A549 (cell line): Measurements from ENCODE around the gene ATP13A5. TPM values are rescaled to one million over a fixed set of nuclear protein-coding genes. Genes with fewer than 3 reads are reported as not detected.

Source experiments
- ATAC-seq, 2 experiments: fragments of 200-7000 bp in 1 of 2; fragments of >200 bp in 1 of 2; cut with Nextera tagmentation in 1 of 2; cut with Tn5 transposase in 1 of 2; 3 replicates each; pipeline versions ENCODE4 v1.8.0 to v1.9.1; 2018 to 2020; ENCODE audit warnings: mild to moderate bottlenecking in 1 of 2, moderate library complexity in 1 of 2
- CTCF ChIA-PET: fragments of 300-600 bp; sonication (Branson Sonifier 250); formaldehyde crosslinking; extraction: SDS; loops from one replicate; lab custom pipeline; 2021; ENCODE audit warnings: antibody characterized with exemption, inconsistent platforms; lab: Yijun Ruan, JAX
- POLR2A ChIA-PET: fragments of 350-600 bp; formaldehyde crosslinking; extraction: SDS; loops from one replicate; lab custom pipeline; 2021; ENCODE audit warnings: antibody characterized with exemption, inconsistent platforms; lab: Yijun Ruan, JAX
- DNase-seq, 2 experiments: peaks; one replicate each; pipeline versions ENCODE4 v3.0.0 to v3.0.0-alpha.2; 2011 to 2016; ENCODE audit warnings: low read depth in 1 of 2, low spot score in 1 of 2
- FAIRE-seq: peaks from 2 replicates; lab custom pipeline; 2011; peaks lifted over from hg19 to GRCh38; lab: Jason Lieb, UNC
- H3K27ac ChIP-seq, 2 experiments: fragments of >200 bp; sonication (Bioruptor Twin); formaldehyde crosslinking; 3 replicates each; pipeline ENCODE4 v1.5.1; 2016 to 2017
- H3K4me1 ChIP-seq: fragments of >200 bp; sonication (Bioruptor Twin); formaldehyde crosslinking; 3 replicates; pipeline ENCODE4 v1.6.1; 2016
- H3K4me2 ChIP-seq: fragments of >200 bp; sonication (Bioruptor Twin); formaldehyde crosslinking; 3 replicates; pipeline ENCODE4 v1.6.1; 2016
- H3K4me3 ChIP-seq: fragments of >200 bp; sonication (Bioruptor Twin); formaldehyde crosslinking; 3 replicates; pipeline ENCODE4 v1.5.1; 2016
- H3K9me3 ChIP-seq: fragments of >200 bp; sonication (Bioruptor Twin); formaldehyde crosslinking; 3 replicates; pipeline ENCODE4 v1.6.1; 2016
- BCL3 ChIP-seq: fragments of >200 bp; sonication (Bioruptor Twin); formaldehyde crosslinking; IDR thresholded peaks from 3 replicates; pipeline ENCODE4 v1.6.1; 2016
- BHLHE40 ChIP-seq: IDR thresholded peaks from 2 replicates; pipeline ENCODE4 v1.6.1; 2012; ENCODE audit warnings: low read depth, low read length, inconsistent platforms
- CBX2 ChIP-seq: fragments of 200-600 bp; sonication (generic); IDR thresholded peaks from 2 replicates; pipeline ENCODE4 v1.6.1; 2016; ENCODE audit warnings: low read depth, mild to moderate bottlenecking, borderline replicate concordance
- CEBPB ChIP-seq, 2 experiments: fragments of >200 bp in 1 of 2; sonication (Bioruptor Twin) in 1 of 2; formaldehyde crosslinking in 1 of 2; IDR thresholded peaks; 2 replicates each; pipeline ENCODE4 v1.6.1; 2012 to 2016
- CHD2 ChIP-seq: fragments of 150-350 bp; IDR thresholded peaks from 2 replicates; pipeline ENCODE4 v1.6.1; 2014; ENCODE audit warnings: low read length; ENCODE audit not compliant: partially characterized antibody
- CTCF ChIP-seq: fragments of >200 bp; sonication (Bioruptor Twin); formaldehyde crosslinking; IDR thresholded peaks from 3 replicates; pipeline ENCODE4 v1.5.1; 2016
- EHF ChIP-seq: fragments of 250-450 bp; sonication (Bioruptor Pico); IDR thresholded peaks from 2 replicates; pipeline ENCODE4 v1.5.0; 2020; ENCODE audit warnings: mild to moderate bottlenecking
- FOSB ChIP-seq: fragments of 250-450 bp; sonication (Bioruptor Pico); IDR thresholded peaks from 2 replicates; pipeline ENCODE4 v1.5.0; 2020; ENCODE audit warnings: mild to moderate bottlenecking, moderate library complexity
- FOXS1 ChIP-seq: fragments of 250-450 bp; sonication (Bioruptor Pico); IDR thresholded peaks from 2 replicates; pipeline ENCODE4 v1.5.0; 2020; ENCODE audit warnings: mild to moderate bottlenecking, moderate library complexity
- HEYL ChIP-seq: fragments of 250-450 bp; sonication (Bioruptor Pico); IDR thresholded peaks from 2 replicates; pipeline ENCODE4 v1.8.0; 2021; ENCODE audit warnings: mild to moderate bottlenecking, moderate library complexity
- HOXA7 ChIP-seq: fragments of 250-450 bp; sonication (Bioruptor Pico); IDR thresholded peaks from 2 replicates; pipeline ENCODE4 v1.5.0; 2020; ENCODE audit warnings: mild to moderate bottlenecking, moderate library complexity
- HOXB5 ChIP-seq: fragments of 250-450 bp; sonication (Bioruptor Pico); IDR thresholded peaks from 2 replicates; pipeline ENCODE4 v1.5.0; 2020; ENCODE audit warnings: mild to moderate bottlenecking, moderate library complexity
- JUNB ChIP-seq: fragments of >200 bp; sonication (Bioruptor Twin); formaldehyde crosslinking; IDR thresholded peaks from 2 replicates; pipeline ENCODE4 v1.6.1; 2016
- MAX ChIP-seq: IDR thresholded peaks from 2 replicates; pipeline ENCODE4 v1.6.1; 2012
- MAZ ChIP-seq: fragments of 150-350 bp; IDR thresholded peaks from 2 replicates; pipeline ENCODE4 v1.6.1; 2014; ENCODE audit warnings: antibody characterized with exemption, low read depth, low read length, borderline replicate concordance
- MYC ChIP-seq: IDR thresholded peaks from 2 replicates; pipeline ENCODE4 v1.6.1; 2012; ENCODE audit warnings: mild to moderate bottlenecking, inconsistent platforms, low read length, improper control_type of control experiment, borderline replicate concordance
- NFE2L2 ChIP-seq: fragments of 150-350 bp; conservative IDR thresholded peaks from 2 replicates; pipeline ENCODE4 v1.6.1; 2014; ENCODE audit warnings: low read length
- NPAS2 ChIP-seq: fragments of 250-450 bp; sonication (Bioruptor Pico); IDR thresholded peaks from 2 replicates; pipeline ENCODE4 v1.8.0; 2022; ENCODE audit warnings: mild to moderate bottlenecking, moderate library complexity, borderline replicate concordance
- POLR2A ChIP-seq: IDR thresholded peaks from 2 replicates; pipeline ENCODE4 v1.6.1; 2012; ENCODE audit warnings: mild to moderate bottlenecking, low read length
- RCOR1 ChIP-seq: fragments of 150-350 bp; IDR thresholded peaks from 2 replicates; pipeline ENCODE4 v1.6.1; 2014; ENCODE audit warnings: antibody characterized with exemption, low read length, low read depth
- RFX5 ChIP-seq: fragments of 450-650 bp; IDR thresholded peaks from 2 replicates; pipeline ENCODE4 v1.7.1; 2014; ENCODE audit warnings: antibody characterized with exemption, mild to moderate bottlenecking, moderate library complexity
- SREBF2 ChIP-seq: fragments of 450-650 bp; IDR thresholded peaks from 2 replicates; pipeline ENCODE4 v1.6.1; 2014; ENCODE audit warnings: mild to moderate bottlenecking, moderate library complexity
- ZSCAN20 ChIP-seq: fragments of 250-450 bp; sonication (Bioruptor Pico); IDR thresholded peaks from 2 replicates; pipeline ENCODE4 v1.8.0; 2022; ENCODE audit warnings: mild to moderate bottlenecking, moderate library complexity
- WGBS: methylation state at CpG from one replicate; pipeline ENCODE4 v1.1.6; 2017; ENCODE audit errors: missing lambda C conversion rate; 5-methylcytosine and 5-hydroxymethylcytosine counted together
- polyA plus RNA-seq, 4 experiments: library from polyadenylated mRNA; depleted of rRNA in 3 of 4; stranded (reverse); fragments of >200 nt; fragmentation: RNase III in 1 of 4; extraction: RNeasy Plus Mini Kit Qiagen cat#74134 plus additional on column Dnase treatment in 1 of 4; gene quantifications; 2 replicates in 3 of 4; 3 replicates in 1 of 4; pipeline ENCODE4 v1.2.3, GENCODE V29; 2011 to 2017
- TF ChIP-seq, protein P1 (sequence below): IDR thresholded peaks from 2 replicates; pipeline ENCODE4 v1.6.1; 2012

Gene ATP13A5
- polyA plus RNA-seq, 2 of the 4 experiments (the other 2 are of a cell fraction): not detected

GRCh38 chr3:193269343-193270028, 109.1 kb downstream of the ATP13A5 start:
- TF ChIP-seq BHLHE40 (no peak), BCL3 (no peak), FOSB (CRISPR knock-in tag) (no peak), SREBF2 (no peak), FOXS1 (no peak), CTCF (no peak)
- TF ChIP-seq, all 56 proteins: peak for 0
- H3K4me2 ChIP-seq: no peak overlapping the region
- H3K4me3 ChIP-seq: no peak overlapping the region
- ChIA-PET POLR2A (no interaction called here), CTCF (no interaction called here)
- FAIRE-seq (no peak), DNase-seq (no peak), ATAC-seq (no peak)
- H3K27ac ChIP-seq: no peak overlapping the region
- H3K9me3 ChIP-seq: no peaks in the 10 kb centered on the region
- 3% methylated on average over 3 of the region's 3 CpGs for WGBS
- no peaks in the 10 kb centered on the region for H3K4me1 ChIP-seq

DNA sequence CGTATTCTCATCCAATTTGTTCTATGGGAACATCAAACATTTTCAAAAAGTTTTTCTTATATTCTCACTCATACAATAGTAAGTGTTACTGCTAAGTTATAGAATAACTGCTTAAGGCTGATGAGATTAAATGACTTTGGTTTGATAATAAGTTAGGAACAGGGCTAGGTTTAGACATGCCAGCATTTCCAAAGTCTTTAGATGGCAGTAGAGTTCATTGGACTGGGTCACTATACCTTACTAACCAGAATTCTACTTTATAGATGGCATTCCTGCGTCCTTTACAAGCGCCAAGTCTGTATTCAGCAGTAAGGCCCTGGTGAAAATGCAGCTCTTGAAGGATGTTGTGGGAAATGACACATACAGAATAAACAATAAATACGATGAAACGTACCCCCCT, 115.8 kb downstream of the ATP13A5 start:
- ATAC-seq: no peak
- POLR2A ChIA-PET: no interaction called here
- no peak overlapping the region for H3K4me3 ChIP-seq

DNA sequence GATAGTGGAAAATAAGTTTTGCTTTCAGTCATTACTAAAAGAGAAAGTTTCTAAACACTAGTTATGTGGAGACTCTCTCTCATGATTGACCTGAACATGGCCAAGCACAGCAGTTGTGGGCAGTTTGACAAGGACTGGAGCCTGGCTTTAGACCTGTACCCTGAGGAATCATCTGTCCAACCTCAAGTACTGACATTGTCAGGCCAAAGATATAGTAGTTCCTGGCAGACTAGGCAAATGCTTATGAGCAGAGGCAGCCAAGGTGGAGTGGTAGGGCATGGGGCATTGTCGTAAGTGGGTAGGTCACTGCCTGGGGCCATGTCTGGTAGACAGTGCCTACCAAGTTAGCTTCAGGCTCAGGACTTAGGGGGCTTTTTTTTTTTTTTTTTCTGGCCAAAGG, 116.6 kb downstream of the ATP13A5 start:
- FAIRE-seq (no peak), ATAC-seq (no peak), DNase-seq (no peak)
- Histone ChIP-seq H3K9me3 (no peaks in the 10 kb centered on the region), H3K4me3 (no peak overlapping the region), H3K4me2 (no peak overlapping the region), H3K4me1 (no peaks in the 10 kb centered on the region), H3K27ac (no peak overlapping the region)
- TF ChIP-seq MYC (no peak), HEYL (no peak), ZSCAN20 (no peak), EHF (CRISPR knock-in tag) (no peak), RFX5 (no peak)
- CTCF ChIA-PET: no interaction called here
- POLR2A ChIA-PET: no interaction called here
- 100% methylated on average over 1 of the region's 1 CpG for WGBS

More for the DNA sequence above, 115.8 kb downstream of the ATP13A5 start:
- Histone ChIP-seq H3K4me1 (no peaks in the 10 kb centered on the region), H3K4me2 (no peak overlapping the region), H3K27ac (no peak overlapping the region), H3K9me3 (no peaks in the 10 kb centered on the region)
- WGBS: 25% methylated on average over 5 of the region's 5 CpGs
- TF ChIP-seq NFE2L2 (no peak), POLR2A (no peak), FOXS1 (no peak), MAX (no peak), SREBF2 (no peak), CBX2 (no peak), CHD2 (no peak), RCOR1 (no peak), MAZ (no peak), NPAS2 (CRISPR knock-in tag) (no peak), HOXB5 (CRISPR knock-in tag) (no peak), JUNB (no peak), CEBPB (IDR thresholded peaks at IDR 0.05) (no peak), EHF (CRISPR knock-in tag) (no peak), HOXA7 (CRISPR knock-in tag) (no peak)
- TF ChIP-seq, protein P1, sequence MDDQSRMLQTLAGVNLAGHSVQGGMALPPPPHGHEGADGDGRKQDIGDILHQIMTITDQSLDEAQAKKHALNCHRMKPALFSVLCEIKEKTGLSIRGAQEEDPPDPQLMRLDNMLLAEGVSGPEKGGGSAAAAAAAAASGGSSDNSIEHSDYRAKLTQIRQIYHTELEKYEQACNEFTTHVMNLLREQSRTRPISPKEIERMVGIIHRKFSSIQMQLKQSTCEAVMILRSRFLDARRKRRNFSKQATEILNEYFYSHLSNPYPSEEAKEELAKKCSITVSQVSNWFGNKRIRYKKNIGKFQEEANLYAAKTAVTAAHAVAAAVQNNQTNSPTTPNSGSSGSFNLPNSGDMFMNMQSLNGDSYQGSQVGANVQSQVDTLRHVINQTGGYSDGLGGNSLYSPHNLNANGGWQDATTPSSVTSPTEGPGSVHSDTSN: no peak
- CTCF ChIA-PET: no interaction called here
- FAIRE-seq: no peak
- no peak for DNase-seq
